ENCODE measurements around the gene B3GAT1. TPM values are rescaled to one million over a fixed set of nuclear protein-coding genes. Genes with fewer than 3 reads are reported as not detected.

B3GAT1 gene
- total and polyA plus RNA-seq, 2 of the 13 experiments (the other 11 are each of a cell fraction or from before 2014, with no cell fraction given), result not detected

DNA sequence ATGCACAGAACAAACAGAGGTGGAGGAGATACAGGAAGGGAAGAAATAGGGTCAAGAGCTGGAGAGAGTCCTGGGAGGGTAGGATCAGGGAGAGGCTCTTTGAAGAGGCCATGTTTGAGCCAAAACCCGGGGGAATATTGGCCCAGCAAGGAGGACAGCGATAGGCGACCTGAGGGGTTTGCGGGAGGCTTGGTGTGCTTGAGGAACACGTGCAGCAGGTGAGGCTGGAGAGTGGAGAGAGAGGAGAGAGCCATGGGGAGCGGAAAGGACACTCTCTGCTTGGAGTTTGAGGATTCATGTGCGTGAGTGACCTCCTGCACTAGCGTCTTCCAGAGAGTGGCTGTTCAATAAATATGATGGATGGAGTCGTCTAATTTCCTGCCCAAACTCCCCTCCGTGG is 4.7 kb upstream of the B3GAT1 start (continued):
- no peak for TF ChIP-seq ZNF816 (CRISPR knock-in tag; IDR thresholded peaks at IDR 0.05; ENCODE audit: borderline replicate concordance)

DNA sequence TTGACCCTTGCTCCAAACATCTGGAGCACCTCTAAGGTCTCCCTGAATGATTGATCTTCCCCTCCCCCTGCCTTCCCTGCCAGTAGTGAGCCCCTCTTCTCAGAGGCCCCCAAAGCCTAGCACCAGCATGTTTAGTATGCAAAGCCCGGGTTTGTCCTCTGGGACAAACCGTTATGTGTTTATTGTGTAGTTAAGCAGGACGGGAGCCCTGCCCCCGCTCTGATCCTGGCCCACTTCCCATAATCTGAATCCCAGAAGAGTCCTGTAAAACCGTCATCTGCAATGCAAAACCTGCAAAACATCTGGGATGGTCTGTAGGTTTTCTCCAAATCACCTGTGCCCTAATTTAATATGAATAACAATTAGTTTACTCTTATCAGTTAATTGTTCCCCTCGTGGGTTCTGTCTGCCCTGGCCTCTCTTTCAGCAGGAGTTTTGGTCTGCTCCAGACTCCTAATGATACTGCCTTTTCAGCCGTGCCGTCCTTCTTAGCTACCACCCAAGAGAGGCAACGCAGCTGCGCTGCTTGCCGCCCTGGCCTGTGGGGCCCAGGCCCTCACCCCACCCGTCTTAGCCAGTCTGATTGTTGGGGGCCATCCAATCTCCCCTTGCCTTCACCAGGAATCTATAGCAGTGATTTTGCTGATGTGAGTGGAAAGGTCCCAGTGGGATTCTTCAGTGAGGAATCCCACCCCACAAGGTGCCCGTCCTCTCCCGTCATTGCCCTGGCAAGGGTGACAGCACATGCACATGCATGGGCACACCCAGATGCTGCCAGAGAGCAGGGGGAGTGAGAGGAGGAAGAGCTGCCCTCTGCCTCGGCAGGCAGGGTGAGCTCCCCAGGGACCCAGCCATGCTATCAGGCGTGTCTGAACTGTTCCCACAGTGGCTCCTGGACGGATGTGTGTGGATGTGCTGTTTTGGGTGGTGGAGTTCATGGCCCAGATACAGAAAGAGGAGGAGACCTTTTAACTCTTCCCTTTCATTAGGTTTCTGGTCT is 3.0 kb upstream of the B3GAT1 start:
- ChIA-PET POLR2A (no interaction called here), CTCF (ENCODE audit: low intra/inter-chr PET ratio, low total read pairs) (no interaction called here)
- ATAC-seq, result no peak
- H3K9me3 ChIP-seq (ENCODE audit: low read length), result no peaks in the 10 kb centered on the region
- no peak overlapping the region for H3K4me3 ChIP-seq (replicated peaks in 1 of 3; ENCODE audit: insufficient read depth in 1 of 3, low read depth in 2 of 3, low read length in 3 of 3)
- WGBS (ENCODE audit: low lambda C conversion rate), result 1% methylated on average over 13 of the region's 17 CpGs
- no peaks in the 10 kb centered on the region for H3K79me2 ChIP-seq (ENCODE audit: insufficient read depth, low read length)
- no peaks in the 10 kb centered on the region for H3K4me1 ChIP-seq (ENCODE audit: insufficient read depth, low read length)
- no peak for FAIRE-seq
- in situ Hi-C loops (cut with HindIII; ENCODE audit: extremely low pct_ligation_motif_present, low pct_unique_long_range_greater_than_20kb) (no loop called here), intact Hi-C loops (cut with micrococcal nuclease; ENCODE audit: unreplicated experiment) (no loop called here)
- H4K20me1 ChIP-seq (ENCODE audit: insufficient read depth, low read length), result 0 out of 2 replicates have a peak, but pooled peaks cover 3% of the 10 kb centered on the region
- no peak for DNase-seq (ENCODE audit: low spot score)
- BruUV-seq (replicated peaks), result no TSS peak
- H3K27ac ChIP-seq (ENCODE audit: extremely low read length, insufficient read depth, low read length), result no peak overlapping the region
- peaks cover 5 to 56% of the 10 kb centered on the region in 2 experiments for H3K27me3 ChIP-seq (ENCODE audit: control insufficient read depth in 1 of 2, insufficient read depth in 2 of 2, low read length in 2 of 2)
- no peak overlapping the region for H3K9ac ChIP-seq (ENCODE audit: insufficient read depth, low read depth, low read length)
- no peak overlapping the region for H3K4me2 ChIP-seq (ENCODE audit: low read depth, low read length)
- H2AFZ ChIP-seq (ENCODE audit: low read length), result no peak overlapping the region
- H3K36me3 ChIP-seq (replicated peaks in 1 of 2; ENCODE audit: control insufficient read depth in 1 of 2, insufficient read depth in 2 of 2, low read length in 2 of 2), result no peaks in the 10 kb centered on the region
- TF ChIP-seq HOXA5 (CRISPR knock-in tag; IDR thresholded peaks at IDR 0.05) (no peak), ZNF382 (CRISPR knock-in tag; IDR thresholded peaks at IDR 0.05; ENCODE audit: borderline replicate concordance) (no peak), KDM5A (IDR thresholded peaks at IDR 0.05; ENCODE audit: borderline replicate concordance, low read length) (no peak), ZNF510 (CRISPR knock-in tag; IDR thresholded peaks at IDR 0.05; ENCODE audit: low read depth) (no peak), DNMT3B (CRISPR knock-in tag; conservative IDR thresholded peaks at IDR 0.05) (no peak), CCAR2 (optimal IDR thresholded peaks at IDR 0.05; ENCODE audit: low read depth, low read length) (no peak), ZNF607 (CRISPR knock-in tag; IDR thresholded peaks at IDR 0.05; ENCODE audit: borderline replicate concordance) (no peak)
- TF ChIP-seq, protein P1, sequence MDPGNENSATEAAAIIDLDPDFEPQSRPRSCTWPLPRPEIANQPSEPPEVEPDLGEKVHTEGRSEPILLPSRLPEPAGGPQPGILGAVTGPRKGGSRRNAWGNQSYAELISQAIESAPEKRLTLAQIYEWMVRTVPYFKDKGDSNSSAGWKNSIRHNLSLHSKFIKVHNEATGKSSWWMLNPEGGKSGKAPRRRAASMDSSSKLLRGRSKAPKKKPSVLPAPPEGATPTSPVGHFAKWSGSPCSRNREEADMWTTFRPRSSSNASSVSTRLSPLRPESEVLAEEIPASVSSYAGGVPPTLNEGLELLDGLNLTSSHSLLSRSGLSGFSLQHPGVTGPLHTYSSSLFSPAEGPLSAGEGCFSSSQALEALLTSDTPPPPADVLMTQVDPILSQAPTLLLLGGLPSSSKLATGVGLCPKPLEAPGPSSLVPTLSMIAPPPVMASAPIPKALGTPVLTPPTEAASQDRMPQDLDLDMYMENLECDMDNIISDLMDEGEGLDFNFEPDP (CRISPR knock-in tag; conservative IDR thresholded peaks at IDR 0.05), result no peak
- TF ChIP-seq, protein P2, sequence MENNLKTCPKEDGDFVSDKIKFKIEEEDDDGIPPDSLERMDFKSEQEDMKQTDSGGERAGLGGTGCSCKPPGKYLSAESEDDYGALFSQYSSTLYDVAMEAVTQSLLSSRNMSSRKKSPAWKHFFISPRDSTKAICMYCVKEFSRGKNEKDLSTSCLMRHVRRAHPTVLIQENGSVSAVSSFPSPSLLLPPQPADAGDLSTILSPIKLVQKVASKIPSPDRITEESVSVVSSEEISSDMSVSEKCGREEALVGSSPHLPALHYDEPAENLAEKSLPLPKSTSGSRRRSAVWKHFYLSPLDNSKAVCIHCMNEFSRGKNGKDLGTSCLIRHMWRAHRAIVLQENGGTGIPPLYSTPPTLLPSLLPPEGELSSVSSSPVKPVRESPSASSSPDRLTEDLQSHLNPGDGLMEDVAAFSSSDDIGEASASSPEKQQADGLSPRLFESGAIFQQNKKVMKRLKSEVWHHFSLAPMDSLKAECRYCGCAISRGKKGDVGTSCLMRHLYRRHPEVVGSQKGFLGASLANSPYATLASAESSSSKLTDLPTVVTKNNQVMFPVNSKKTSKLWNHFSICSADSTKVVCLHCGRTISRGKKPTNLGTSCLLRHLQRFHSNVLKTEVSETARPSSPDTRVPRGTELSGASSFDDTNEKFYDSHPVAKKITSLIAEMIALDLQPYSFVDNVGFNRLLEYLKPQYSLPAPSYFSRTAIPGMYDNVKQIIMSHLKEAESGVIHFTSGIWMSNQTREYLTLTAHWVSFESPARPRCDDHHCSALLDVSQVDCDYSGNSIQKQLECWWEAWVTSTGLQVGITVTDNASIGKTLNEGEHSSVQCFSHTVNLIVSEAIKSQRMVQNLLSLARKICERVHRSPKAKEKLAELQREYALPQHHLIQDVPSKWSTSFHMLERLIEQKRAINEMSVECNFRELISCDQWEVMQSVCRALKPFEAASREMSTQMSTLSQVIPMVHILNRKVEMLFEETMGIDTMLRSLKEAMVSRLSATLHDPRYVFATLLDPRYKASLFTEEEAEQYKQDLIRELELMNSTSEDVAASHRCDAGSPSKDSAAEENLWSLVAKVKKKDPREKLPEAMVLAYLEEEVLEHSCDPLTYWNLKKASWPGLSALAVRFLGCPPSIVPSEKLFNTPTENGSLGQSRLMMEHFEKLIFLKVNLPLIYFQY (CRISPR knock-in tag; IDR thresholded peaks at IDR 0.05; ENCODE audit: borderline replicate concordance), result no peak
- TF ChIP-seq, protein P3, sequence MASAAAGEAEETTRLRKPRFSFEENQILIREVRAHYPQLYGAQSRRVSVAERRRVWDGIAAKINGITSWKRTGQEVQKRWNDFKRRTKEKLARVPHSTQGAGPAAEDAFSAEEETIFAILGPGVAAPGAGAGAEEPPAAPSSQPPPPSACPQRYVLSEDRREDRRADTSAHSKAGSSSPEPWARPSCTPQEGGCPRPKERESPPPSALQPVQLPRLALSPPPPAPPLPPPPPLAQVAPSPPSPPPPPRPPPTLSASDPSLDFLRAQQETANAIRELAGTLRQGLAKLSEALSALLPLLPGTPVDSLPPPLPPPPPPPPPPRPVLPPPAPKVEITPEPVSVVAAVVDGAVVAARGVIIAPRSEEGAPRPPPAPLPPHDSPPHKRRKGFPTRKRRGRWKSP (CRISPR knock-in tag; IDR thresholded peaks at IDR 0.05), result no peak
